HG03103 (cell line): ENCODE results near the gene YKT6.
"Not testable (repeated sequence)": the region's sequence is repeated elsewhere in the genome, so short reads cannot be mapped to it uniquely, and the experiment has no call there.

ENCODE experiments used
- ATAC-seq: cut with Tn5 transposase; IDR thresholded peaks from one replicate; pipeline ENCODE4 v1.9.1; 2021; ENCODE audit warnings: low read depth; ENCODE audit not compliant: unreplicated experiment

YKT6 gene

DNA sequence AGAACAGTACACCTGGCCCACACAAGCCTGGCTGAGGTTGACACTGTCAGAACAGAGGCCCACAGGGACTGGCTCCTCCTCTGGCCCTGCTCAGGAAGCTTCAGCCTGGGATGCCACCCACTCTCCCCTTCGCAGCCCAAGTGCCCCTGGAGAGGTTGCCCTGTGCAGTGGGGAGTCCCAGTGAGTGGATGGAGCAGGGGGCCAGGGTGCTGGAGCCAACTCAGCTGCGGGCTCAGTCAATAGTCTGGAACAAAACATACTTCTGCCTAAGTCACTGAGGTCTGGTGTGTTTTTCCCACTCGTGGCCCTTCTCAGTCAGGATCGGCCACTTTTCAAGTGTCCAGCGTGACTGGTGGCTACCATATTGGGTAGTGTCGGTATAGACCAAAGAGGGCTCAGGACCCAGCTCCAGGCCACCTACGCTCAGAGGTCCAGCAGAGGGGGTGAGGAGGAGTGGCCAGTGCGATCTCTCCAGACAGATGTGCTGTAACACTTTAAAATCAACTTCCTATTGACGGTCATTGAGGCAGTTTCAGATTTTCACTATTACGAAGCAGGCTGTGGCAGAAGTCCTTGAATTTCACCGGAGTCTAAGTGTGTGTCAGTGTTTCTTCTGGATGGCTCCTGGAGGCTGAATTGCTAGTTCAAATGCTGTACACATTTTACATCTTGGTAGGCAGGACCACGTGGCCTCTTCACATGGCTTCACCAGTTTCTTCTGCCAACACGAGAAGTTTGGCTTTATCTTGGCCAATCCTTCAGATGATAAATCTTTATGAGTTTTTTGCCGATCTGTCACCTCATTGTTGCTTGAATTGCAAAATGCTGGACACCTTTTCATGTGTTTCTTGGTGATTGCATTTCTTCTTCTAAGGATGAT is 10.5 kb upstream of the YKT6 start:
- ATAC-seq, result no peak

- no peak for ATAC-seq
Observed at GRCh38 chr7:44191171-44191570, 9.6 kb upstream of the YKT6 start.

- ATAC-seq, result no peak
Observed at GRCh38 chr7:44193011-44193802, 7.6 kb upstream of the YKT6 start.

- no peak for ATAC-seq
Observed at GRCh38 chr7:44194069-44194468, 6.7 kb upstream of the YKT6 start.

- no peak for ATAC-seq
Observed at GRCh38 chr7:44194562-44195145, 6.1 kb upstream of the YKT6 start.

GRCh38 chr7:44195889-44196288 is 4.9 kb upstream of the YKT6 start:
- no peak for ATAC-seq

- ATAC-seq, result no peak
Observed at GRCh38 chr7:44196450-44196872, 4.3 kb upstream of the YKT6 start.

GRCh38 chr7:44197474-44197873 is 3.3 kb upstream of the YKT6 start:
- ATAC-seq, result no peak

DNA sequence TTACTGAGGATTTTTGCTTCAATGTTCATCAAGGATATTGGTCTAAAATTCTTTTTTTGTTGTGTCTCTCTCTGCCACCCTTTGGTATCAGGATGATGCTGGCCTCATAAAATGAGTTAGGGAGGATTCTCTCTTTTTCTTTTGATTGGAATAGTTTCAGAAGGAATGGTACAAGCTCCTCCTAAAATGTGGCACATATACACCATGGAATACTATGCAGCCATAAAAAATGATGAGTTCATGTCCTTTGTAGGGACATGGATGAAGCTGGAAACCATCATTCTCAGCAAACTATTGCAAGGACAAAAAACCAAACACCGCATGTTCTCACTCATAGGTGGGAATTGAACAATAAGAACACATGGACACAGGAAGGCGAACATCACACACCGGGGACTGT is 615 bp upstream of the YKT6 start:
- not testable (repeated sequence) for ATAC-seq

- ATAC-seq, result no peak
Observed at GRCh38 chr7:44201813-44202212, 1.0 kb downstream of the YKT6 start.

DNA sequence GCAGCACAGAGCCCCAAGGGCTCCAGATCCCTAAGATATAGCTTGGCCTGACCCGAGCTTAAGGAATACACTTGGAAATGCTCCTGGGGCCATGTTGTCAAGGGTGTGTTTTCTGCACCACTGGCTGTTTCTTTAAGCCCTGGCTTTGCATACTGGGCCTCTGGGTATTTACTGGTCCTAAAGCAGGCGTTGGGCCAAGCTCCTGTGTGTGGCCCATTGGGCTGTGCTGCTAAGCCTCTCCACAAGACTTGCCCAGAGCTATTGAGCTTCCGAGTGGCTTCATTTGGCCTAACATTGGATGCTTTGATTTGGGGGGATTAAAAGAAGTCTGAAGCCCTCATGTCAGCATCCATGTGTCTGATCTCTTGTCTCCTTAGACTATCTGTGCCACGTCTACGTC is 5.2 kb downstream of the YKT6 start:
- ATAC-seq, result no peak

GRCh38 chr7:44208085-44208484 is 7.3 kb downstream of the YKT6 start:
- no peak for ATAC-seq

GRCh38 chr7:44210107-44210506 is 9.3 kb downstream of the YKT6 start:
- ATAC-seq, result no peak

GRCh38 chr7:44211126-44211675 is 10.4 kb downstream of the YKT6 start:
- no peak for ATAC-seq

DNA sequence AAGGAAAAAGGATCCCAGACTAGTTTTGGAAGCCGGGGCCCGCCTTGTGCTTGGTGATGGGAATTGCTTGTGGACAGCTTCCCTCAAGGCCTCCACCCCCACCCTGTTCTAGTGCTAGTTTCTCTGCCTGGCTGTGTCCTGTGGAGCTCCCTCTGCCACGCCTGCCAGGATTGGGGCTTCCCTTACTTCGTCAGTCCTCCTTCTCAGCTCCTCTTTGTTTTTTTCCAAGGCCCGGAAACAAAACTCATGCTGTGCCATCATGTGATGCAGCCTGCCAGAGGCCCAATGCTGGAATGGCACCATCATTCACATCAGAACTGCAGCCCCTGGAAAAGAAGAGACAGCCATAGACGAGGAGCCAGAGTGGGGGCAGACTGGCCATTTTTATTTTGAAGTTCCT is 11.2 kb downstream of the YKT6 start:
- no peak for ATAC-seq

DNA sequence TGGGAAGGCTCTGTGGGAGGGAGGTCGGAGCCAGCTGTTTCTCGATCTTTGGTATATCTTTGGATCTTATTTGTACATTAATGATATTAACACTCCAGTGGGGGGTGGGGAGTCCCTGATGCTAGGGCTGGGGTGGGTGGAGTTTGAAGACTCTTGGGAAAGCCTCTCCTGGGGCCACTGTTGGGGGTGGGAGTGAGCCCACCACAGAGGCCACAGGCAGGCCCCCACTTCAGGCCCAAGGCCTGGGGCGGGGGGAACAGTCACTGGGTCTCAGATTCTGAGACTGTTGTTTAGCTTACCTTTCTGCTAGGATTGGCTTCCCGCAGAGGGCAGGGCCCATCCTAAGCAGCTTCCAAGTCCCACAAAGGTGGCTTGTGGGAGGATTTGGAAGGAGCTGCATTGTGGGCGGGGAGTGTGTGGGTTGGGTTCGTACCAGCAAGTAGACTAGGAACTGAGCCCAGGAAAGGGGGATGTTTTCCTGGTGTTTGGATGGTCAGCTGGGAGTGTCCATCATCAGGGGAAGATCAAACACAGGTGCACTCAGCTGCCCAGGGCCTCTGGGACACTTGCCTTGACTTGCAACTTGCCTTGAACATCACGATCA is 11.9 kb downstream of the YKT6 start:
- ATAC-seq, result no peak

DNA sequence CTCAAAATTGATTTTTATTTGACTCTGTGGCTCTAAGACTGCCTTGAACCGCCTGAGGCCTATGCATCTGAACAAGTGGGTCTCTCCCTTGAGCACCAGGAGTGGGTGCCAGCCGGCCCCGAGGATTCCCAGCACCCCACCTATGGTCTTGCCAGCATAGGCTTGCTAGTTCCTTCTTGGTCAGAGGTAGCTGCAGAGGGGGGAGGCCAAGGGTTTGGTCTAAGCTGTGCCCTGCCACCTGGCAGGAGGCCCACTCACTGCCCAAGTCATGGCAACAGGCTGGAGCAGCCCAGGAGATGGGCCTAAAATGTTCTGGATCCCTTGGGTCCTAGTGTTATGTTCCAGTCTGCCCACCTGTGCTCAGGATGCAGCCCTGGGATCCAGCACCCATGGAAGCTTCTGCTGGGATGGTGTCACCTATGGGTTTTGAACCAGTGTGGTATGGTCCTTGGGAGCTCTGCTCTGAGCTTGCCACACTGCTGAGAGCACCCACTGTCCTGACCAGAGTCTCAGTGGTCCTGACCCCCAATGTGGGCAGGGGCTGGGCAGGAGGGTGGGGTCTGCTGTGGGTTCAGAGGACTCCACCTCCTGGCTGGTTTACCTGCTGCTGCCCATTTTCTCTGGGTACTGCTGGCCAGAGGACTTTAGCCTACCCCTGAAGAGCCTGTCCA is 12.6 kb downstream of the YKT6 start:
- no peak for ATAC-seq

DNA sequence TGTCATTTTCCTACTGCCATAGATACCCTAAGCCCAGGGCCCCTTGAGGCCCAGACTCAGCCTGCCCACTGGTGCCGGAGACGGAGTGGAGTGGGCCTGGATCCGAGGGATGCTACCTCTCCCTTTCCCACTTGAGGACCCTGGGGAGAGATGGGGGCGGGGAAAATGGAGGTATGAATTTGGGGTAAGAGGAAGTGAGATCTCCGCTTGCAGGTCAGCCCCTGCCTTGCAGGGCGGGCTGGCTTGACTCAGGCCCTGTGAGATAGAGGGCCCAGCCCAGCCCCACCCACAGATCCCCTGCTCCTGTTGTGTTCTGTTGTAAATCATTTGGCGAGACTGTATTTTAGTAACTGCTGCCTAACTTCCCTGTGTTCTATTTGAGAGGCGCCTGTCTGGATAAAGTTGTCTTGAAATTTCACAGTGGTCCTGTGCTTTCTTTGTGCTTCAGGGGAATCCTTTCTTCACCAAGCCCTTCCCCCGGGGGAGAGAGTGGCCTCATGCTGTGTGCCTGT is 13.2 kb downstream of the YKT6 start:
- ATAC-seq, result no peak

- ATAC-seq, result no peak
Observed at GRCh38 chr7:44215531-44215930, 14.8 kb downstream of the YKT6 start.

DNA sequence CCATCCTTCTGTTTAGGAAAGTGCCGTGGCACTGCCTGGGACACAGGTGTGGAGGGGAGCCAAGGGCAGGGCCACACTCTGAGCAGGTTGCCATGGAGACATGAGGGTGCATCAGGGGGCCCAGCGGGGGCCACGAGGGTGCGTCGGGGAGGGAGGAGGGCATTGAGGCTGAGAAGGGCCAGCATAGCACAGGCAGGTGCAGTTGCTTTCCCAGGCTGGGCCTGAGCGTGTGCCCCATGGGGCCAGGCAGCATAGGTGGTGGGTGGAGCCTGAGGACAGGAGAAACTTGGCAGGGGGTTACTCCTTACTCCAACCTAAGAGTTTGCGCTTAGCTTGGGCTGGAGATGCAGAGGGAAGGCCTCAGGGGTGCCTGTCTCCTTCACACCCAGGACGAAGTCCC is 15.2 kb downstream of the YKT6 start:
- no peak for ATAC-seq
